IMR-90 (cell line): ENCODE data around the gene GAPVD1. TPM values are rescaled to one million over a fixed set of nuclear protein-coding genes. Genes with fewer than 3 reads are reported as not detected.

Experiments used
- ATAC-seq: fragments of 200-7000 bp; cut with Tn5 transposase; 2 replicates; pipeline ENCODE4 v1.9.1; 2020; ENCODE audit warnings: low read depth, mild to moderate bottlenecking, moderate library complexity
- BruUV-seq: library from RNA; stranded (reverse); fragments of 400-500 nt; replicated peaks from 2 replicates; lab custom pipeline; 2021; lab: Mats Ljungman, UMichigan
- CTCF ChIA-PET: fragments of 300-600 bp; formaldehyde crosslinking; extraction: SDS; loops from one replicate; lab custom pipeline; 2021; ENCODE audit warnings: antibody characterized with exemption; lab: Yijun Ruan, JAX
- POLR2A ChIA-PET: fragments of 300-600 bp; sonication (Branson Sonifier 250); formaldehyde crosslinking; loops from one replicate; lab custom pipeline; 2022; ENCODE audit warnings: antibody characterized with exemption; ENCODE audit not compliant: unreplicated experiment; lab: Charles Lee
- DNase-seq: peaks from one replicate; pipeline ENCODE4 v3.0.0; 2013
- H2AFZ ChIP-seq: replicated peaks from 2 replicates; pipeline ENCODE3; 2013; ENCODE audit warnings: low read length, mild to moderate bottlenecking; ENCODE audit not compliant: poor library complexity
- H2AK5ac ChIP-seq: 2 replicates; pipeline ENCODE4 v1.6.1; 2013; ENCODE audit warnings: low read depth, low read length, inconsistent platforms
- H2AK9ac ChIP-seq: replicated peaks from 2 replicates; pipeline ENCODE3; 2013; ENCODE audit warnings: mild to moderate bottlenecking, low read depth, low read length, moderate library complexity; ENCODE audit not compliant: poor library complexity
- H2BK120ac ChIP-seq: 2 replicates; pipeline ENCODE4 v1.6.1; 2013; ENCODE audit warnings: low read depth, low read length, inconsistent platforms
- H2BK15ac ChIP-seq: 3 replicates; pipeline ENCODE4 v1.6.1; 2013; ENCODE audit warnings: low read depth, low read length, inconsistent platforms
- H2BK20ac ChIP-seq: 2 replicates; pipeline ENCODE4 v1.6.1; 2013; ENCODE audit warnings: low read depth, mild to moderate bottlenecking, inconsistent platforms, low read length, moderate library complexity
- H2BK5ac ChIP-seq: 2 replicates; pipeline ENCODE4 v1.6.1; 2013; ENCODE audit warnings: mild to moderate bottlenecking, low read depth, low read length, inconsistent platforms; ENCODE audit not compliant: poor library complexity, severe bottlenecking
- H3K14ac ChIP-seq: replicated peaks from 2 replicates; pipeline ENCODE4 v1.6.1; 2013; ENCODE audit warnings: low read depth, low read length, inconsistent platforms
- H3K18ac ChIP-seq: 2 replicates; pipeline ENCODE4 v1.6.1; 2013; ENCODE audit warnings: low read depth, low read length, control low read depth
- H3K23ac ChIP-seq: 2 replicates; pipeline ENCODE4 v1.6.1; 2013; ENCODE audit warnings: low read depth, low read length, inconsistent platforms
- H3K27ac ChIP-seq: 2 replicates; pipeline ENCODE4 v1.5.1; 2013; ENCODE audit warnings: mild to moderate bottlenecking, control low read depth, low read length; ENCODE audit not compliant: insufficient read depth
- H3K27me3 ChIP-seq: 2 replicates; pipeline ENCODE4 v1.6.1; 2013; ENCODE audit warnings: low read length; ENCODE audit not compliant: control insufficient read depth, insufficient read depth
- H3K36me3 ChIP-seq: 2 replicates; pipeline ENCODE4 v1.6.1; 2013; ENCODE audit warnings: low read length, mixed read lengths; ENCODE audit not compliant: control insufficient read depth, insufficient read depth
- H3K4ac ChIP-seq: 2 replicates; pipeline ENCODE4 v1.6.1; 2013; ENCODE audit warnings: low read depth, low read length, inconsistent platforms
- H3K4me1 ChIP-seq: 2 replicates; pipeline ENCODE4 v1.6.1; 2013; ENCODE audit warnings: low read length, mixed read lengths; ENCODE audit not compliant: control insufficient read depth, insufficient read depth
- H3K4me2 ChIP-seq: 2 replicates; pipeline ENCODE4 v1.6.1; 2013; ENCODE audit warnings: low read depth, mild to moderate bottlenecking, control low read depth, low read length, moderate library complexity
- H3K4me3 ChIP-seq: 2 replicates; pipeline ENCODE4 v1.5.1; 2013; ENCODE audit warnings: low read depth, mild to moderate bottlenecking, control low read depth, low read length, moderate library complexity; ENCODE audit not compliant: insufficient read depth
- H3K56ac ChIP-seq: 2 replicates; pipeline ENCODE4 v1.6.1; 2013; ENCODE audit warnings: low read length, inconsistent platforms; ENCODE audit not compliant: insufficient read depth; ENCODE audit errors: extremely low read depth
- H3K79me1 ChIP-seq, 2 experiments: 2 replicates each; pipeline ENCODE4 v1.6.1; 2013; ENCODE audit warnings: low read length in 2 of 2, inconsistent platforms in 1 of 2, low read depth in 1 of 2
- H3K9ac ChIP-seq: 2 replicates; pipeline ENCODE4 v1.6.1; 2013; ENCODE audit warnings: low read depth, low read length, control low read depth
- H3K9me1 ChIP-seq: 2 replicates; pipeline ENCODE4 v1.6.1; 2013; ENCODE audit warnings: low read length, inconsistent platforms; ENCODE audit not compliant: insufficient read depth
- H3K9me3 ChIP-seq: 2 replicates; pipeline ENCODE4 v1.6.1; 2013; ENCODE audit warnings: low read length; ENCODE audit not compliant: control insufficient read depth, insufficient read depth
- H4K20me1 ChIP-seq: 2 replicates; pipeline ENCODE4 v1.6.1; 2013; ENCODE audit warnings: low read length, inconsistent platforms; ENCODE audit not compliant: insufficient read depth
- H4K5ac ChIP-seq: 2 replicates; pipeline ENCODE4 v1.6.1; 2013; ENCODE audit warnings: mild to moderate bottlenecking, low read depth, low read length, control low read depth
- H4K8ac ChIP-seq, 2 experiments: 2 replicates each; pipeline ENCODE4 v1.6.1; 2013; ENCODE audit warnings: low read depth in 2 of 2, low read length in 2 of 2, control low read depth in 1 of 2, inconsistent platforms in 1 of 2
- H4K91ac ChIP-seq: 2 replicates; pipeline ENCODE4 v1.6.1; 2013; ENCODE audit warnings: low read depth, low read length, inconsistent platforms; ENCODE audit not compliant: insufficient read depth
- CHD1 ChIP-seq: IDR thresholded peaks from 2 replicates; pipeline ENCODE4 v1.6.1; 2012; ENCODE audit warnings: low read depth, low read length, improper control_type of control experiment
- FOS ChIP-seq: fragments of 150-350 bp; IDR thresholded peaks from 2 replicates; pipeline ENCODE4 v1.6.1; 2016; ENCODE audit warnings: low read depth, low read length
- MAFK ChIP-seq: IDR thresholded peaks from 2 replicates; pipeline ENCODE4 v1.6.1; 2012; ENCODE audit warnings: low read depth, low read length, improper control_type of control experiment
- MAZ ChIP-seq: IDR thresholded peaks from 2 replicates; pipeline ENCODE4 v1.6.1; 2012; ENCODE audit warnings: low read depth, mild to moderate bottlenecking, low read length, improper control_type of control experiment, moderate library complexity, borderline replicate concordance
- MXI1 ChIP-seq: IDR thresholded peaks from 2 replicates; pipeline ENCODE4 v1.6.1; 2012; ENCODE audit warnings: low read depth, mild to moderate bottlenecking, low read length, moderate library complexity, borderline replicate concordance
- WGBS, 2 experiments: methylation state at CpG; one replicate each; pipeline versions ENCODE4 v1.1.5 to v1.1.7; 2013; ENCODE audit warnings: missing lambda C conversion rate in 2 of 2; ENCODE audit not compliant: insufficient read length in 1 of 2; ENCODE audit errors: extremely low coverage in 2 of 2; 5-methylcytosine and 5-hydroxymethylcytosine counted together
- dilution Hi-C: fragments of 300-500 bp; cut with HindIII; formaldehyde crosslinking; loops from one replicate; pipeline ENCODE4 v1.14.3; 2018; ENCODE audit warnings: low sequenced_read_pairs; ENCODE audit not compliant: unreplicated experiment
- in situ Hi-C: fragments of 300-500 bp; cut with MboI; formaldehyde crosslinking; loops from 3 replicates; pipeline ENCODE4 v1.14.3; 2019; ENCODE audit warnings: low sequenced_read_pairs, inconsistent platforms, mixed read lengths
- intact Hi-C: fragments of 100-400 bp; cut with micrococcal nuclease; formaldehyde crosslinking; loops from 2 replicates; pipeline ENCODE4 v1.10.0; 2022
- polyA plus RNA-seq, 3 experiments: library from polyadenylated mRNA; depleted of rRNA; stranded (reverse); fragments of >200 nt; gene quantifications; 2 replicates each; pipeline ENCODE4 v1.2.3, GENCODE V29; 2012; ENCODE audit warnings: low replicate concordance in 1 of 3
- total RNA-seq: library from RNA; depleted of rRNA; stranded (reverse); fragments of >200 nt; gene quantifications from 2 replicates; pipeline ENCODE4 v1.2.3, GENCODE V29; 2012

Gene GAPVD1
- total and polyA plus RNA-seq, 2 of the 4 experiments (the other 2 are of a cell fraction): 13.8 to 50.9 TPM

DNA sequence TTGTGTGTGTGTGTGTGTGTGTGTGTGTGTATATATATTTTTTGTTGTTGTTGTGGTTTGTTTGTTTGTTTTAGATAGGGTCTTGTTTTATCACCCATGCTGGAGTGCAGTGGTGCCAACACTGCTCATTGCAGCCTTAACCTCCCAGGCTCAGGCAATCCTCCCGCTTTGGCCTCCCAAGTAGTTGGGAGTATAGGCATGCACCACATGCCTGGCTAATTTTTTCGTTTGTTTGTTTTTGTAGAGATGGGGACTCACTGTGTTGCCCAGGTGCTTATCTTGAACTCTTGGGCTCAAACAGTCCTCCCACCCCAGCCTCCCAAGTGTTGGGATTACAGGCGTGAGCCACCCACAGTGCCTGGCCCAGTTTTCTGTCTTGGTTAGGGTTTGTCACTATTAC is 77.3 kb downstream of the GAPVD1 start:
- BruUV-seq: no TSS peak
- peaks cover 11% of the 10 kb centered on the region for H3K9me1 ChIP-seq
- no peak overlapping the region for H3K14ac ChIP-seq
- no peaks in the 10 kb centered on the region for H3K27me3 ChIP-seq
- H3K4me1 ChIP-seq: peaks cover 12% of the 10 kb centered on the region
- in situ Hi-C loops (no loop called here), dilution Hi-C loops (no loop called here), intact Hi-C loops (no loop called here)
- peaks cover 26% of the 10 kb centered on the region for H3K36me3 ChIP-seq
- H3K56ac ChIP-seq: no peak overlapping the region
- H3K18ac ChIP-seq: no peak overlapping the region
- no peak overlapping the region for H2BK20ac ChIP-seq
- no peak overlapping the region for H3K9ac ChIP-seq
- H4K20me1 ChIP-seq: peaks cover 4% of the 10 kb centered on the region; the same call in 1 of the 2 replicates
- no peak overlapping the region for H2AFZ ChIP-seq
- TF ChIP-seq MAFK (no peak), CHD1 (no peak), MAZ (no peak), MXI1 (no peak), FOS (no peak)
- H2AK5ac ChIP-seq: no peak overlapping the region
- H2BK15ac ChIP-seq: no peak overlapping the region
- no peak overlapping the region for H2BK120ac ChIP-seq
- no peak overlapping the region for H4K8ac ChIP-seq
- no peak overlapping the region for H3K4me2 ChIP-seq
- 100% methylated on average over 1 of the region's 3 CpGs; no CpG with 5 or more reads in 1 of the 2 experiments for WGBS, 2 experiments
- H2BK5ac ChIP-seq: no peak overlapping the region
- ChIA-PET POLR2A (no interaction called here), CTCF (no interaction called here)
- no peaks in the 10 kb centered on the region for H3K9me3 ChIP-seq
- ATAC-seq (no peak), DNase-seq (no peak)
- H4K5ac ChIP-seq: no peak overlapping the region
- no peak overlapping the region for H3K27ac ChIP-seq
- no peak overlapping the region for H3K4me3 ChIP-seq
- H4K91ac ChIP-seq: no peak overlapping the region
- H3K79me1 ChIP-seq: peaks cover 7 to 18% of the 10 kb centered on the region in 2 experiments; a peak in 3 of 4 replicates
- no peak overlapping the region for H2AK9ac ChIP-seq
- H3K23ac ChIP-seq: no peak overlapping the region
- no peak overlapping the region for H3K4ac ChIP-seq
